Activated CD8-positive, alpha-beta memory T cell treated with anti-CD3 and anti-CD28 coated beads for 36 hours (primary cell): ENCODE measurements around the gene GNG14. TPM values are rescaled to one million over a fixed set of nuclear protein-coding genes. Genes with fewer than 3 reads are reported as not detected.
"Not testable (repeated sequence)": the region's sequence is repeated elsewhere in the genome, so short reads cannot be mapped to it uniquely, and the experiment has no call there.

Experiments
- CTCF ChIA-PET: fragments of 350-600 bp; sonication (Branson Sonifier 250); formaldehyde crosslinking; loops from one replicate; lab custom pipeline; 2021; ENCODE audit warnings: antibody characterized with exemption; lab: Charles Lee
- POLR2A ChIA-PET: fragments of 350-600 bp; sonication (Branson Sonifier 250); formaldehyde crosslinking; loops from one replicate; lab custom pipeline; 2021; ENCODE audit warnings: antibody characterized with exemption; lab: Charles Lee
- total RNA-seq, 2 experiments: library from RNA; stranded (reverse); gene quantifications; one replicate each; pipeline ENCODE4 v1.2.3, GENCODE V29; 2021

Gene GNG14
- total RNA-seq, result not detected

- CTCF ChIA-PET, result interaction anchor here (1.1 kb wide), 1 partner anchor 124 kb away, joined by 3 read pairs; no protein-coding TSS in a partner anchor
- POLR2A ChIA-PET, result interaction anchor here (0.6 kb wide), 1 partner anchor 160 kb away, joined by 3 read pairs; no protein-coding TSS in a partner anchor
Measured at GRCh38 chr19:12687496-12688196, at the start of gene GNG14. TSS of gene GNG14 (plus strand) at chr19:12687998. CDS start at chr19:12688049, 51 bp downstream.

- CTCF ChIA-PET, result interaction anchor here (0.6 to 2.0 kb wide), 2 partner anchors 28 to 265 kb away, joined by 3 to 9 read pairs; partner anchors contain the start of genes ZNF490 and ZNF791
- POLR2A ChIA-PET, result interaction anchor here (0.6 to 1.3 kb wide), 2 partner anchors 24 to 30 kb away, joined by 3 to 5 read pairs; a partner anchor contains a TSS
Measured at GRCh38 chr19:12638611-12639182, 49.1 kb upstream of the GNG14 start.

GRCh38 chr19:12639901-12640613 lies 47.7 kb upstream of the GNG14 start:
- POLR2A ChIA-PET, result interaction anchor here (0.6 to 1.3 kb wide), 3 partner anchors 21 to 1252 kb away, joined by 5 to 13 read pairs (median 5); a partner anchor contains a TSS
- CTCF ChIA-PET, result interaction anchor here (0.7 to 2.0 kb wide), 14 partner anchors 9 to 129 kb away, joined by 3 to 11 read pairs (median 5); partner anchors contain the start of genes MAN2B1, WDR83, ZNF490 and ZNF791

GRCh38 chr19:12641456-12641855 lies 46.3 kb upstream of the GNG14 start:
- ChIA-PET POLR2A (no interaction called here), CTCF (interaction anchor here (0.6 kb wide), 1 partner anchor 16 kb away, joined by 3 read pairs; no protein-coding TSS in a partner anchor)

GRCh38 chr19:12642506-12642905 lies 45.3 kb upstream of the GNG14 start:
- ChIA-PET POLR2A (no interaction called here), CTCF (no interaction called here)

- POLR2A ChIA-PET, CTCF ChIA-PET: not testable (repeated sequence)
Measured at GRCh38 chr19:12643716-12644115, 44.1 kb upstream of the GNG14 start.

- POLR2A ChIA-PET, result no interaction called here
- CTCF ChIA-PET, result no interaction called here
Measured at GRCh38 chr19:12646551-12646950, 41.2 kb upstream of the GNG14 start.

GRCh38 chr19:12647047-12647446 lies 40.8 kb upstream of the GNG14 start:
- CTCF ChIA-PET, result interaction anchor here (0.6 kb wide), 1 partner anchor 129 kb away, joined by 3 read pairs; no protein-coding TSS in a partner anchor
- POLR2A ChIA-PET, result no interaction called here

- ChIA-PET CTCF (interaction anchor here (0.6 to 0.7 kb wide), 2 partner anchors 11 to 128 kb away, joined by 3 to 4 read pairs; no protein-coding TSS in a partner anchor), POLR2A (no interaction called here)
Measured at GRCh38 chr19:12647490-12648071, 40.2 kb upstream of the GNG14 start.

- ChIA-PET CTCF (interaction anchor here (0.7 kb wide), 1 partner anchor 10 kb away, joined by 4 read pairs; no protein-coding TSS in a partner anchor), POLR2A (no interaction called here)
Measured at GRCh38 chr19:12648088-12648487, 39.7 kb upstream of the GNG14 start.

- POLR2A ChIA-PET, result no interaction called here
- CTCF ChIA-PET, result interaction anchor here (1.5 kb wide), 1 partner anchor 10 kb away, joined by 4 read pairs; no protein-coding TSS in a partner anchor
Measured at GRCh38 chr19:12649941-12650340, 37.9 kb upstream of the GNG14 start.

- POLR2A ChIA-PET, result no interaction called here
Measured at GRCh38 chr19:12652219-12652618, 35.6 kb upstream of the GNG14 start.

GRCh38 chr19:12655546-12655945 lies 32.3 kb upstream of the GNG14 start:
- CTCF ChIA-PET, result no interaction called here
- POLR2A ChIA-PET, result no interaction called here

More at GRCh38 chr19:12652219-12652618, 35.6 kb upstream of the GNG14 start:
- CTCF ChIA-PET, result no interaction called here

- ChIA-PET POLR2A (interaction anchor here (0.5 to 0.7 kb wide), 2 partner anchors 44 to 67 kb away, joined by 3 to 4 read pairs; no protein-coding TSS in a partner anchor), CTCF (interaction anchor here (0.7 to 1.1 kb wide), 3 partner anchors 16 to 90 kb away, joined by 3 to 5 read pairs (median 3); no protein-coding TSS in a partner anchor)
Measured at GRCh38 chr19:12656899-12657571, 30.8 kb upstream of the GNG14 start.

- CTCF ChIA-PET, result interaction anchor here (0.5 to 1.1 kb wide), 5 partner anchors 10 to 91 kb away, joined by 3 to 5 read pairs (median 3); no protein-coding TSS in a partner anchor
Measured at GRCh38 chr19:12657966-12658365, 29.8 kb upstream of the GNG14 start.

GRCh38 chr19:12660980-12661379 lies 26.8 kb upstream of the GNG14 start:
- ChIA-PET CTCF (interaction anchor here (0.7 to 0.8 kb wide), 2 partner anchors 48 to 100 kb away, joined by 3 read pairs; no protein-coding TSS in a partner anchor), POLR2A (interaction anchor here (0.7 kb wide), 2 partner anchors 21 to 131 kb away, joined by 3 to 13 read pairs; no protein-coding TSS in a partner anchor)

More at GRCh38 chr19:12657966-12658365, 29.8 kb upstream of the GNG14 start:
- POLR2A ChIA-PET, result interaction anchor here (0.7 kb wide), 1 partner anchor 66 kb away, joined by 4 read pairs; no protein-coding TSS in a partner anchor
